Measurements from ENCODE around the gene CTBP2. TPM values are rescaled to one million over a fixed set of nuclear protein-coding genes. Genes with fewer than 3 reads are reported as not detected.
"Not testable (repeated sequence)": the region's sequence is repeated elsewhere in the genome, so short reads cannot be mapped to it uniquely, and the experiment has no call there.

Gene CTBP2
- total RNA-seq, 6 experiments from 2014 or later = 70.6 to 86.9 (median 78.8) TPM

GRCh38 chr10:125060026-125060425 is 100.3 kb downstream of the CTBP2 start:
- no peak for TF ChIP-seq CTCF (IDR thresholded peaks at IDR 0.05)
- Mint-ChIP-seq H3K27me3 (ENCODE audit: insufficient read depth) (peaks cover 8% of the 10 kb centered on the region), H3K4me1 (ENCODE audit: low read depth) (peaks cover 92% of the 10 kb centered on the region), H3K9me3 (no peaks in the 10 kb centered on the region), H3K4me3 (peak overlapping the region; percentile 50; the same call in 1 of the 2 replicates), H3K27ac (peak overlapping the region; percentile 77), H3K36me3 (ENCODE audit: low read depth) (peaks cover 31% of the 10 kb centered on the region)
- peak; percentile 26 for DNase-seq

DNA sequence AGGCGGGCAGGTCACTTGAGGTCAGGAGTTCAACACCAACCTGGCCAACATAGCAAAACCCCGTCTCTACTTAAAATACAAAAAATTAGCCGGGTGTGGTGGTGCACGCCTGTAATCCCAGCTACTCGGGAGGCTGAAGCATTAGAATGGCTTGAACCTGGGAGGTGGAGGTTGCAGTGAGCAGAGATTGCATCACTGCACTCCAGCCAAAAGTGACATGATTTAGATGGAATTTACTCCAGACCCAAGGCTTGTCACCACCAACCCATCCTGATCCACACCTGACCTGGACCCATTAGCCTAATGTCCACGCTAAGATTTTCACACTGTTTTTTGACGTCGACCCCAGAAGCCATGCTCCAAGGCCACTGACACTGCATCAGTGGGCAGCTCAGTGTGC is 101.0 kb downstream of the CTBP2 start:
- DNase-seq; H3K9me3 Mint-ChIP-seq; H3K4me3 Mint-ChIP-seq; H3K27me3 Mint-ChIP-seq (ENCODE audit: insufficient read depth): not testable (repeated sequence)
- H3K4me1 Mint-ChIP-seq (ENCODE audit: low read depth) = peaks cover 92% of the 10 kb centered on the region
- H3K27ac Mint-ChIP-seq = peak overlapping the region; percentile 29; the same call in 1 of the 2 replicates
- H3K36me3 Mint-ChIP-seq (ENCODE audit: low read depth) = peaks cover 36% of the 10 kb centered on the region

- DNase-seq = peak; percentile 81
- H3K36me3 Mint-ChIP-seq (ENCODE audit: low read depth) = peaks cover 27% of the 10 kb centered on the region
- no peak for TF ChIP-seq CTCF (IDR thresholded peaks at IDR 0.05)
- peaks cover 81% of the 10 kb centered on the region for H3K4me1 Mint-ChIP-seq (ENCODE audit: low read depth)
- H3K4me3 Mint-ChIP-seq = peak overlapping the region; percentile 62
- H3K9me3 Mint-ChIP-seq = no peaks in the 10 kb centered on the region
- H3K27ac Mint-ChIP-seq = peak overlapping the region; percentile 93
- H3K27me3 Mint-ChIP-seq (ENCODE audit: insufficient read depth) = peaks cover 8% of the 10 kb centered on the region
Observed at GRCh38 chr10:125057158-125058001, 103.0 kb downstream of the CTBP2 start.

- H3K36me3 Mint-ChIP-seq (ENCODE audit: low read depth) = peaks cover 27% of the 10 kb centered on the region
- peak overlapping the region; percentile 93 for H3K27ac Mint-ChIP-seq
- peaks cover 4% of the 10 kb centered on the region for H3K27me3 Mint-ChIP-seq (ENCODE audit: insufficient read depth)
- H3K4me3 Mint-ChIP-seq = peak overlapping the region; percentile 62
- no peaks in the 10 kb centered on the region for H3K9me3 Mint-ChIP-seq
- no peak for DNase-seq
- H3K4me1 Mint-ChIP-seq (ENCODE audit: low read depth) = peaks cover 71% of the 10 kb centered on the region
- TF ChIP-seq CTCF (IDR thresholded peaks at IDR 0.05) = no peak
Observed at GRCh38 chr10:125056161-125057132, 103.9 kb downstream of the CTBP2 start.

- no peak for TF ChIP-seq CTCF (IDR thresholded peaks at IDR 0.05)
- Mint-ChIP-seq H3K36me3 (ENCODE audit: low read depth) (peaks cover 27% of the 10 kb centered on the region), H3K4me3 (peak overlapping the region; percentile 4; the same call in 1 of the 2 replicates), H3K4me1 (ENCODE audit: low read depth) (peaks cover 63% of the 10 kb centered on the region), H3K9me3 (no peaks in the 10 kb centered on the region), H3K27ac (peak overlapping the region; percentile 54), H3K27me3 (ENCODE audit: insufficient read depth) (peaks cover 4% of the 10 kb centered on the region)
- no peak for DNase-seq
Observed at GRCh38 chr10:125055446-125055845, 104.9 kb downstream of the CTBP2 start.
